Mammary epithelial cell (primary cell): ENCODE data around the gene CCDC57.

ENCODE experiments used
- CTCF ChIP-seq, 2 donors: IDR thresholded peaks in 1 of 2; conservative IDR thresholded peaks in 1 of 2; 2 replicates each; pipeline ENCODE4 v1.5.1; 2011 to 2012; ENCODE audit warnings: inconsistent platforms in 2 of 2, low read length in 2 of 2, mild to moderate bottlenecking in 2 of 2, control low read depth in 1 of 2, low read depth in 1 of 2; ENCODE audit not compliant: insufficient read depth in 1 of 2; ENCODE audit errors: extremely low read depth in 1 of 2
- EZH2 ChIP-seq: IDR thresholded peaks from 2 replicates; pipeline ENCODE4 v1.6.1; 2012; ENCODE audit warnings: low read length, inconsistent platforms, borderline replicate concordance

DNA sequence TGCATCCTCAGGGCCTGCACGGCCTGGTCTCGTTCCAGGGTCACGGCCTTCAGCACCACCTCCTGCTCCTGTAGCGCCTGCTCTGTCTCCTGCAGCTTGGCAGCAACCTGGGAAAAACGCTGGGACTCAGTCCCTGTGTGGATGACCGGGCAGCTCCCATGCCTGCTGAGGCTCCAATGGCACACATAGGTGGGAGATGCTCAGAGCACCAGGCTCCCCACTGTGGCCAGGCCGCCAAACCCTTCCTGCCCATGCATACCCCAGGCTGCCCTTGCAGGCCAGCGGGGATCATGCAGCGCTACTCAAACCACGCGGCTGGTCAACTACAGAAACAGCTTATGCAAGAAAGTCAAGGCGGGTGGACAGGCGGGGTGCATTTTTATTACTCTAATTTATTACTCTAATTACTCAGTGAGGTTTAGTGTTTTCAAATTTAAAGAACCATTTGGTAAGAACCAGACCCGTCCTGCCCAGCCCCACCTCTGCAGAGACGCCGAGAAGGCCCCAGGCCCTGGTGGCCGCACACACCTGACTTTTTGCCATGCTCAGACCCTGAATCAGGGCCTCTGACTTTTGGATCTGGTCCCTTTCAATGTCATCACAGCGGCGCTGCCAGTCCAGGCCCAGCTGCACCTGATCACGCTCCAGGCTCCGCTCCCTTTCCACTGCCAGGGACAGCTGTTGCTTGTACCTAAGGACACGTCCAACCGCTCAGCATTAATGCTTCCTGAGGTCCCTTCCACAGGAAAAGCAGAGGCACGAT is 34.0 kb downstream of the CCDC57 start:
- TF ChIP-seq CTCF (conservative IDR thresholded peaks at IDR 0.05 in 1 of 2, IDR thresholded peaks at IDR 0.05 in 1 of 2; ENCODE audit: extremely low read depth in 1 of 2, insufficient read depth in 1 of 2, low read depth in 1 of 2, low read length in 2 of 2) (no peak), EZH2 (no peak)
